ENCODE measurements around the gene ZNF485. TPM values are rescaled to one million over a fixed set of nuclear protein-coding genes. Genes with fewer than 3 reads are reported as not detected.

The ZNF485 gene
- total RNA-seq, 1 donor from 2014 or later = 8.4 TPM

DNA sequence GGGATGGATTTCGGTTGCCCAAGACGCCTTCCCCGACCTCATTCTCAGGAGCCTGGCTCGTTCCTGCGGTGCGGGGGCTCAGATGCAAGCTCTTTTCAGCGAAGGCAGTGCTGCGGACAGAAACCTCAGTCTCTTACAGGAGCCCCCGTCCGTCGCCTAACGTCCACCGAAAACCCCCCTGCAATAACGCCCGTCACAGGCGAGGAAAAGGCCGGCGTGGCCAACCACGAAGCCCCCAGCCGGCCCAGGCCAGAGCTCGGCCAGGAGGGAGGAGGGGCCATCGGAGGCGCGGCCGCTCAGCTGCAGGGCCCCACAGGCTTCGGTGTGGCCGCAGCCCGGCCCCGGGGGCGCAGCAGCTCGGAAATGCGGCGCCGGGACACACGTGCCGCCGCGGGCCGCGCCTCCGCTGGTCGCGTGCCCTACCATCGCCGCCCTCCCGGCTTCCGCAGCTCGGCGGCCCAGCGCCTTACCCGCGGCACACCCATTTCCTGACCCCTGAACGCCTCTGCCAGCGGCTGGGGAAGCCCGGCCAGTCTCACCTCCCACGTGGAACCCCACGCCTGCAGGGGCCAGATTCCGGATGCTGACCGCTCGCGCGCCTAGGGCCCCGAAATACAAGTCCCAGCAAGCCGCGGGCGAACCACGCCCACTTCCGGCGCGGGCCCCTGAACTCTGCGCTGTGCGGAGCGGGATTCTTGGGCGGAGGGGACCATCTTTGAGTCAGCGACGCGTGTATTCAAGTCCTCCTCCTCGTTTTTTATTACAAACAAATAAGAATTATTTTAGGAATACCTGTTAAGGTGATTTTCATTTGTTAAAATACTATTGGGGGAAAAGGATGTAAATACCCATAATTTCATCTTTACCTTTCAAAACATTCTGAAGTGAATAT lies 32.0 kb upstream of the ZNF485 start, which contains the start of gene ZNF239:
ZNF239 (minus strand) TSS at position 616 of the 892 bp plus-strand sequence. CDS start 16,537 bp downstream, outside the sequence.
- Mint-ChIP-seq H3K4me3 (peak within 1 kb of the TSS; percentile 90), H3K36me3 (ENCODE audit: low read depth) (peaks cover 24% of the 10 kb centered on the region), H3K9me3 (peaks cover 12% of the 10 kb centered on the region), H3K4me1 (peaks cover 38% of the 10 kb centered on the region), H3K27ac (ENCODE audit: unreplicated experiment) (peak within 1 kb of the TSS; percentile 90), H3K27me3 (ENCODE audit: low read depth) (peaks cover 17% of the 10 kb centered on the region)
- TF ChIP-seq, protein P1, sequence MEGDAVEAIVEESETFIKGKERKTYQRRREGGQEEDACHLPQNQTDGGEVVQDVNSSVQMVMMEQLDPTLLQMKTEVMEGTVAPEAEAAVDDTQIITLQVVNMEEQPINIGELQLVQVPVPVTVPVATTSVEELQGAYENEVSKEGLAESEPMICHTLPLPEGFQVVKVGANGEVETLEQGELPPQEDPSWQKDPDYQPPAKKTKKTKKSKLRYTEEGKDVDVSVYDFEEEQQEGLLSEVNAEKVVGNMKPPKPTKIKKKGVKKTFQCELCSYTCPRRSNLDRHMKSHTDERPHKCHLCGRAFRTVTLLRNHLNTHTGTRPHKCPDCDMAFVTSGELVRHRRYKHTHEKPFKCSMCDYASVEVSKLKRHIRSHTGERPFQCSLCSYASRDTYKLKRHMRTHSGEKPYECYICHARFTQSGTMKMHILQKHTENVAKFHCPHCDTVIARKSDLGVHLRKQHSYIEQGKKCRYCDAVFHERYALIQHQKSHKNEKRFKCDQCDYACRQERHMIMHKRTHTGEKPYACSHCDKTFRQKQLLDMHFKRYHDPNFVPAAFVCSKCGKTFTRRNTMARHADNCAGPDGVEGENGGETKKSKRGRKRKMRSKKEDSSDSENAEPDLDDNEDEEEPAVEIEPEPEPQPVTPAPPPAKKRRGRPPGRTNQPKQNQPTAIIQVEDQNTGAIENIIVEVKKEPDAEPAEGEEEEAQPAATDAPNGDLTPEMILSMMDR (conservative IDR thresholded peaks at IDR 0.05) = no peak
- DNase-seq (ENCODE audit: low read depth, low spot score) = peak; percentile 80

DNA sequence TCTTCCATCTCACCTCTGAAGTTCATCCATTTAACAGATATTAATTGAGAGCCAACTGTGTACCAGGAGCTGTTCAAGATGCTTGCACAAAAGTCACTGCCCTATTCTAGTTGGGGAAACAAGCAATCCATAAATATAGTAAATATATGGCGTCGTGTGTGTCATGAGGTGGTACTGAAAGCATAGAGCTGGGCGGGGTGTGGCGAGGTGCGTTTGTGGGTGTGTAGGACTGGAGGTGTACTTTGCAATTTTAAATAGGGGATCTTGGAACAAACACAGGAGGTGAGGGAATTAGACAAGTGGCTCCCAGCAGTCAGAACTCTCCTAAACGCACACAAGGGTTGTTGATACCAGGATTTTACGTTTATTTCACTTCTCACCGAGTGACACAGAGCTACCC lies 31.3 kb upstream of the ZNF485 start:
- Mint-ChIP-seq H3K9me3 (peaks cover 12% of the 10 kb centered on the region), H3K27ac (ENCODE audit: unreplicated experiment) (no peak overlapping the region), H3K4me1 (peaks cover 38% of the 10 kb centered on the region), H3K27me3 (ENCODE audit: low read depth) (peaks cover 21% of the 10 kb centered on the region), H3K4me3 (peak overlapping the region; percentile 90), H3K36me3 (ENCODE audit: low read depth) (peaks cover 24% of the 10 kb centered on the region)
- TF ChIP-seq, protein P1 (conservative IDR thresholded peaks at IDR 0.05) = no peak
- no peak for DNase-seq (ENCODE audit: low read depth, low spot score)

- Mint-ChIP-seq H3K27me3 (ENCODE audit: low read depth) (peaks cover 29% of the 10 kb centered on the region), H3K27ac (ENCODE audit: unreplicated experiment) (no peak overlapping the region), H3K9me3 (peaks cover 12% of the 10 kb centered on the region), H3K36me3 (ENCODE audit: low read depth) (peaks cover 18% of the 10 kb centered on the region), H3K4me1 (peaks cover 32% of the 10 kb centered on the region), H3K4me3 (peak overlapping the region; percentile 90)
- DNase-seq (ENCODE audit: low read depth, low spot score) = no peak
- TF ChIP-seq, protein P1 (conservative IDR thresholded peaks at IDR 0.05) = no peak
Observed at GRCh38 chr10:43576062-43576461, 30.2 kb upstream of the ZNF485 start.

DNA sequence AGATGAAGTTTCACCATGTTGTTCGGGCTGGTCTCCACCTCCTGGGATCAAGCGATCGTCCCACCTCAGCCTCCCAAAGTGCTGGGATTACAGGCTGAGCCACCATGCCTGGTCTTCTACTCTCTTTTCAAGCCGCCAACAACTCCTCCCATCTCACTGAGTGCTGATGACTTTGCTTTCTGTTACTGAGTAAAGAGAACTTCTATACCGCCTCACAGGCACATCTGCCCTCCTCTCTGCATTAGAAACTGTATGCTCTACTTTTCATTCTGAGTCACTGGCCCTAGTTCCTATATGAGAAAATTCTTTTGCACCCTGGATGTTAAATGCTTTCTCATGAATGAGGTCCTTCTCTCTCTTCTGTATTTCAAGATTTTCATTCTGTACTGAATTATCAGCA lies 29.7 kb upstream of the ZNF485 start:
- H3K4me3 Mint-ChIP-seq = no peak overlapping the region
- H3K27ac Mint-ChIP-seq (ENCODE audit: unreplicated experiment) = no peak overlapping the region
- H3K27me3 Mint-ChIP-seq (ENCODE audit: low read depth) = peaks cover 29% of the 10 kb centered on the region
- H3K9me3 Mint-ChIP-seq = peaks cover 12% of the 10 kb centered on the region
- no peak for DNase-seq (ENCODE audit: low read depth, low spot score)
- peaks cover 30% of the 10 kb centered on the region for H3K4me1 Mint-ChIP-seq
- H3K36me3 Mint-ChIP-seq (ENCODE audit: low read depth) = peaks cover 14% of the 10 kb centered on the region
- TF ChIP-seq, protein P1 (conservative IDR thresholded peaks at IDR 0.05) = no peak

GRCh38 chr10:43584051-43584450 lies 22.2 kb upstream of the ZNF485 start:
- H3K27ac Mint-ChIP-seq (ENCODE audit: unreplicated experiment) = no peak overlapping the region
- TF ChIP-seq, protein P1 (conservative IDR thresholded peaks at IDR 0.05) = no peak
- H3K27me3 Mint-ChIP-seq (ENCODE audit: low read depth) = peaks cover 18% of the 10 kb centered on the region
- no peaks in the 10 kb centered on the region for H3K9me3 Mint-ChIP-seq
- H3K36me3 Mint-ChIP-seq (ENCODE audit: low read depth) = no peaks in the 10 kb centered on the region
- DNase-seq (ENCODE audit: low read depth, low spot score) = no peak
- H3K4me3 Mint-ChIP-seq = no peak overlapping the region
- no peaks in the 10 kb centered on the region for H3K4me1 Mint-ChIP-seq
